ENCODE data around the gene FAM241A. TPM values are rescaled to one million over a fixed set of nuclear protein-coding genes. Genes with fewer than 3 reads are reported as not detected.

The FAM241A gene
- total RNA-seq, 1 experiment from 2014 or later, result 2.2 TPM

GRCh38 chr4:112222219-112222955, 77.1 kb downstream of the FAM241A start:
- Histone ChIP-seq H3K27me3 (ENCODE audit: low read length) (no peaks in the 10 kb centered on the region), H3K27ac (ENCODE audit: low read length) (no peak overlapping the region), H2AFZ (ENCODE audit: low read length) (no peak overlapping the region), H3F3A (ENCODE audit: low read length, unreplicated experiment) (no peaks in the 10 kb centered on the region), H3K36me3 (ENCODE audit: low read depth, low read length) (no peaks in the 10 kb centered on the region), H3K79me2 (ENCODE audit: low read length) (no peaks in the 10 kb centered on the region), H3K9me3 (ENCODE audit: low read length) (no peaks in the 10 kb centered on the region), H4K20me1 (ENCODE audit: low read length) (no peaks in the 10 kb centered on the region), H3K9me2 (replicated peaks; ENCODE audit: low read length) (no peaks in the 10 kb centered on the region), H3K4me3 (ENCODE audit: low read length) (no peak overlapping the region), H3K9ac (ENCODE audit: low read length) (no peak overlapping the region), H3K4me2 (ENCODE audit: low read length) (no peak overlapping the region), H3K4me1 (ENCODE audit: insufficient read depth, low read length) (no peaks in the 10 kb centered on the region)
- intact Hi-C loops (cut with micrococcal nuclease), result no loop called here
- no peak for DNase-seq
- ATAC-seq, result no peak
- TF ChIP-seq CTCF (conservative IDR thresholded peaks at IDR 0.05; ENCODE audit: low read depth, low read length) (no peak), EZH2phosphoT487 (IDR thresholded peaks at IDR 0.05; ENCODE audit: borderline replicate concordance, low read length) (no peak), EZH2 (IDR thresholded peaks at IDR 0.05; ENCODE audit: low read length, unreplicated experiment) (no peak)
- no TSS peak for BruUV-seq (replicated peaks)
- ChIA-PET POLR2A (ENCODE audit: unreplicated experiment) (no interaction called here), CTCF (no interaction called here)

GRCh38 chr4:112225157-112225556, 79.9 kb downstream of the FAM241A start:
- intact Hi-C loops (cut with micrococcal nuclease), result no loop called here
- Histone ChIP-seq H3F3A (ENCODE audit: low read length, unreplicated experiment) (no peaks in the 10 kb centered on the region), H3K9ac (ENCODE audit: low read length) (no peak overlapping the region), H3K9me2 (replicated peaks; ENCODE audit: low read length) (no peaks in the 10 kb centered on the region), H2AFZ (ENCODE audit: low read length) (no peak overlapping the region), H3K4me3 (ENCODE audit: low read length) (no peak overlapping the region), H3K27ac (ENCODE audit: low read length) (no peak overlapping the region), H4K20me1 (ENCODE audit: low read length) (no peaks in the 10 kb centered on the region), H3K27me3 (ENCODE audit: low read length) (no peaks in the 10 kb centered on the region), H3K4me1 (ENCODE audit: insufficient read depth, low read length) (peaks cover under 1% of the 10 kb centered on the region; the same call in 1 of the 2 replicates), H3K36me3 (ENCODE audit: low read depth, low read length) (no peaks in the 10 kb centered on the region), H3K79me2 (ENCODE audit: low read length) (no peaks in the 10 kb centered on the region), H3K4me2 (ENCODE audit: low read length) (no peak overlapping the region), H3K9me3 (ENCODE audit: low read length) (no peaks in the 10 kb centered on the region)
- ATAC-seq (no peak; the same call in 1 of the 2 replicates), DNase-seq (no peak)
- ChIA-PET CTCF (no interaction called here), POLR2A (ENCODE audit: unreplicated experiment) (no interaction called here)
- TF ChIP-seq CTCF (conservative IDR thresholded peaks at IDR 0.05; ENCODE audit: low read depth, low read length) (no peak), EZH2 (IDR thresholded peaks at IDR 0.05; ENCODE audit: low read length, unreplicated experiment) (no peak), EZH2phosphoT487 (IDR thresholded peaks at IDR 0.05; ENCODE audit: borderline replicate concordance, low read length) (no peak)
- no TSS peak for BruUV-seq (replicated peaks)
